Bronchial epithelial cell (primary cell): ENCODE data around the gene DAB2IP. TPM values are rescaled to one million over a fixed set of nuclear protein-coding genes. Genes with fewer than 3 reads are reported as not detected.

Experiments
- DNase-seq: peaks from one replicate; pipeline ENCODE4 v3.0.0-alpha.2; 2010; ENCODE audit warnings: low read depth
- FAIRE-seq: peaks from 2 replicates; lab custom pipeline; 2011; peaks lifted over from hg19 to GRCh38; lab: Jason Lieb, UNC
- H3K27me3 ChIP-seq: 2 replicates; pipeline ENCODE4 v1.5.1; 2011; ENCODE audit warnings: low read length; ENCODE audit not compliant: control insufficient read depth, insufficient read depth
- H3K36me3 ChIP-seq: 2 replicates; pipeline ENCODE4 v1.5.1; 2011; ENCODE audit warnings: low read length; ENCODE audit not compliant: control insufficient read depth, insufficient read depth
- H3K4me3 ChIP-seq: 2 replicates; pipeline ENCODE4 v1.5.1; 2011; ENCODE audit warnings: mild to moderate bottlenecking, low read depth, low read length, control low read depth
- total RNA-seq: library from RNA; depleted of rRNA; stranded (reverse); fragments of >200 nt; gene quantifications from 2 replicates; pipeline ENCODE4 v1.2.1, GENCODE V29; 2014
- TF ChIP-seq, protein P1 (sequence below): IDR thresholded peaks from 2 replicates; pipeline ENCODE4 v1.5.1; 2011; ENCODE audit warnings: mild to moderate bottlenecking, moderate library complexity, low read length, control low read depth, inconsistent platforms; ENCODE audit not compliant: insufficient read depth, severe bottlenecking

DAB2IP gene
- total RNA-seq, 1 donor from 2014 or later, result 8.4 TPM

- H3K27me3 ChIP-seq, result no peaks in the 10 kb centered on the region
- peaks cover 10% of the 10 kb centered on the region for H3K36me3 ChIP-seq
- DNase-seq (no peak), FAIRE-seq (no peak)
- H3K4me3 ChIP-seq, result no peak overlapping the region
- TF ChIP-seq, protein P1, sequence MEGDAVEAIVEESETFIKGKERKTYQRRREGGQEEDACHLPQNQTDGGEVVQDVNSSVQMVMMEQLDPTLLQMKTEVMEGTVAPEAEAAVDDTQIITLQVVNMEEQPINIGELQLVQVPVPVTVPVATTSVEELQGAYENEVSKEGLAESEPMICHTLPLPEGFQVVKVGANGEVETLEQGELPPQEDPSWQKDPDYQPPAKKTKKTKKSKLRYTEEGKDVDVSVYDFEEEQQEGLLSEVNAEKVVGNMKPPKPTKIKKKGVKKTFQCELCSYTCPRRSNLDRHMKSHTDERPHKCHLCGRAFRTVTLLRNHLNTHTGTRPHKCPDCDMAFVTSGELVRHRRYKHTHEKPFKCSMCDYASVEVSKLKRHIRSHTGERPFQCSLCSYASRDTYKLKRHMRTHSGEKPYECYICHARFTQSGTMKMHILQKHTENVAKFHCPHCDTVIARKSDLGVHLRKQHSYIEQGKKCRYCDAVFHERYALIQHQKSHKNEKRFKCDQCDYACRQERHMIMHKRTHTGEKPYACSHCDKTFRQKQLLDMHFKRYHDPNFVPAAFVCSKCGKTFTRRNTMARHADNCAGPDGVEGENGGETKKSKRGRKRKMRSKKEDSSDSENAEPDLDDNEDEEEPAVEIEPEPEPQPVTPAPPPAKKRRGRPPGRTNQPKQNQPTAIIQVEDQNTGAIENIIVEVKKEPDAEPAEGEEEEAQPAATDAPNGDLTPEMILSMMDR, result no peak
These were observed 95.4 kb downstream of the DAB2IP start for GRCh38 chr9:121746866-121747265.

DNA sequence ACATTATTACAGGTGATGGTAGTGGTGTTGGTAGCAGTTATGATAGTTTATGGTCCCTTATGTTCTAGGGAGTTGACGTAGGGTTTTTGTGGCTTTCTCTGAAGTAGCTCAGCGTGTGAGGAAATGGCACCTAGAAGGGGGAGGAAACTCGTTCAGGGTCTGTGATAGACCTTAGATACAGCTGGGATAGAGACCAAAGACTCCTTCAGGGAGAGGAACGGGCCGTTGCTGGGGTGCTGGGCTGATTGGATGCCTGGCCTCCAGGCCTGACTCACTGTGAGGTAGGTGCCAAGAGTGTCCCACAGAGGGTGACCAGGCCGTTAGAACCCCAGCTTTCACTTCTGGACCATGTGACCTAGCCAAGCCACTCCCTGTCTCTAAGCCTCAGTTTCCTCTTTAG, 96.6 kb downstream of the DAB2IP start:
- H3K4me3 ChIP-seq, result no peak overlapping the region
- no peaks in the 10 kb centered on the region for H3K27me3 ChIP-seq
- TF ChIP-seq, protein P1, result no peak
- peaks cover 10% of the 10 kb centered on the region for H3K36me3 ChIP-seq
- FAIRE-seq (no peak), DNase-seq (no peak)

GRCh38 chr9:121748727-121749423, 97.4 kb downstream of the DAB2IP start:
- Histone ChIP-seq H3K4me3 (no peak overlapping the region), H3K27me3 (no peaks in the 10 kb centered on the region), H3K36me3 (peaks cover 10% of the 10 kb centered on the region)
- no peak for FAIRE-seq
- no peak for DNase-seq
- TF ChIP-seq, protein P1, result no peak

- TF ChIP-seq, protein P1, result no peak
- FAIRE-seq (peak; percentile 62), DNase-seq (no peak)
- Histone ChIP-seq H3K4me3 (no peak overlapping the region), H3K36me3 (peaks cover 10% of the 10 kb centered on the region), H3K27me3 (no peaks in the 10 kb centered on the region)
These were observed 98.2 kb downstream of the DAB2IP start for GRCh38 chr9:121749614-121750013.

DNA sequence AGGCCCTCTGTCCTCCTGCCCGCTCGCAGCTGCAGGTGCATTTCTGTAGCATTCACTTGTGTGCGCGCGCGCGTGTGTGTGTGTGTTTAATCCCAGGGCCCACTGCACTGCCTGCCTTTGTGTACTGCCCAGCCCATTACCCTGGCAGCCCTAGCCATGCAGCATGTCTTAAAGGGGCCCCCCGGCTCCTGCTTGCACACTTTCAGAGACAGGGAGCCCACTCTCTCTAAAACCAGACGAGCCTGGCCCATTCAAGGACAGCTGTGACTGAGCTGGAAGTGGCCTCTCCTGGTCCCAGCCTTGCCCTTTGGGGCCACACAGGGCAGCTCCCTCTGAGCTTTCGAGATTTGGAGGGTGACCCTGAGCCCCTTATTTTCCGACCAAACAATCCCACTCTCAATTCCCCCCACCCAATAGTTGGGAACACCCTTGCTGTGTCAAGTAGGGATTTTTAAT, 98.9 kb downstream of the DAB2IP start:
- no peak for FAIRE-seq
- no peaks in the 10 kb centered on the region for H3K27me3 ChIP-seq
- TF ChIP-seq, protein P1, result no peak
- no peak overlapping the region for H3K4me3 ChIP-seq
- H3K36me3 ChIP-seq, result peaks cover 12% of the 10 kb centered on the region
- DNase-seq, result no peak
